Heart left ventricle (tissue), 16 donors: Measurements from ENCODE around the gene CEBPA. TPM values are rescaled to one million over a fixed set of nuclear protein-coding genes. Genes with fewer than 3 reads are reported as not detected.
A peak's percentile ranks its signal among the peaks of the same experiment; 100 is the strongest.

Source experiments
- ATAC-seq, 4 donors: fragments of 200-7000 bp; cut with Tn5 transposase; one replicate each; pipeline ENCODE4 v1.9.1; 2020 to 2022; ENCODE audit warnings: moderate library complexity in 4 of 4, mild to moderate bottlenecking in 3 of 4, moderate number of reproducible peaks in 1 of 4
- DNase-seq, 5 donors: peaks; one replicate each; pipeline ENCODE4 v3.0.0-alpha.2; 2020
- H3K27ac ChIP-seq, 12 donors: fragments of 200-600 bp; sonication (generic) in 4 of 12; one replicate each; pipeline versions ENCODE4 v1.5.0 to v1.8.0; 2016 to 2022; ENCODE audit warnings: mild to moderate bottlenecking in 2 of 12
- H3K27me3 ChIP-seq, 9 donors: fragments of 200-600 bp; sonication (generic) in 2 of 9; one replicate each; pipeline versions ENCODE4 v1.5.1 to v1.8.0; 2016 to 2022; ENCODE audit warnings: mild to moderate bottlenecking in 3 of 9
- H3K36me3 ChIP-seq, 9 donors: fragments of 200-600 bp; sonication (generic) in 2 of 9; one replicate each; pipeline versions ENCODE4 v1.5.0 to v1.8.0; 2018 to 2022; ENCODE audit warnings: mild to moderate bottlenecking in 2 of 9
- H3K4me1 ChIP-seq, 12 donors: fragments of 200-600 bp; sonication (generic) in 4 of 12; one replicate each; pipeline versions ENCODE4 v1.5.0 to v1.8.0; 2016 to 2022; ENCODE audit warnings: mild to moderate bottlenecking in 3 of 12
- H3K4me3 ChIP-seq, 12 donors: fragments of 200-600 bp; sonication (generic) in 4 of 12; one replicate each; pipeline versions ENCODE4 v1.5.0 to v1.8.0; 2017 to 2022; ENCODE audit warnings: mild to moderate bottlenecking in 9 of 12, moderate library complexity in 4 of 12
- H3K9me3 ChIP-seq, 12 donors: fragments of 200-600 bp; sonication (generic) in 4 of 12; one replicate each; pipeline versions ENCODE4 v1.5.0 to v1.8.0; 2016 to 2022; ENCODE audit warnings: mild to moderate bottlenecking in 1 of 12
- CTCF ChIP-seq, 12 donors: fragments of 200-600 bp; sonication (generic) in 4 of 12; IDR thresholded peaks; one replicate each; pipeline versions ENCODE4 v1.5.0 to v1.8.0; 2018 to 2022; ENCODE audit warnings: antibody characterized with exemption in 12 of 12, mild to moderate bottlenecking in 5 of 12
- POLR2A ChIP-seq, 2 donors: fragments of 450-650 bp; IDR thresholded peaks; one replicate each; pipeline ENCODE4 v1.6.1; 2017; ENCODE audit warnings: antibody characterized with exemption in 2 of 2, mild to moderate bottlenecking in 2 of 2, moderate library complexity in 2 of 2
- WGBS, 4 donors: extraction: QIAGEN DNeasy Blood & Tissue Kit in 2 of 4; methylation state at CpG; one replicate each; pipeline versions ENCODE4 v1.1.5 to v1.1.7; 2013 to 2018; 5-methylcytosine and 5-hydroxymethylcytosine counted together
- intact Hi-C, 10 donors: fragments of 100-400 bp; cut with DNase I; formaldehyde crosslinking; loops; one replicate each; pipeline versions ENCODE4 v1.11.1 to v1.14.2; 2022
- polyA plus RNA-seq, 2 donors: library from polyadenylated mRNA; stranded (reverse); fragments of 200-250 nt; gene quantifications; one replicate each; pipeline ENCODE4 v1.2.3, GENCODE V29; 2013
- total RNA-seq, 9 donors: library from RNA; depleted of rRNA in 2 of 9; stranded (reverse); fragments of >200 nt in 2 of 9; fragmentation: NEBNext Ultra II Directional in 3 of 9; extraction: Animal tissue kit (Norgen Biotek cat#: 25700) in 3 of 9; gene quantifications; one replicate each; pipeline versions ENCODE4 v1.1.0 to v1.2.4, GENCODE V29; 2016 to 2023
- donor health status: ischemic (EF 13 %, LVEDD 7.1; RV severe dilation, severe dysfunction).
- donor health status: healthy with polysubstance abuse.
- donor health status: DM: no; HTN: yes; CAD: no.
- donor health status: DM: no; HTN: no; CAD: no.
- donor health status: ischemic (EF 25% LVEDD 6.9; RV normal size, moderate dysfunction).
- donor health status: ischemic (EF 25% LVEDD 5.7; RV mildly dilated, moderate dysfunction).
- donor health status: healthy.
- donor health status: DM: yes; HTN: yes; CAD: no.
- donor health status: ischemic (EF 35%, LVEDD 5.7; RV mildly dilated, moderate dysfunction).
- donor health status: nonischemic (EF 11% LVEDD 7.7; RV severe dilation, severe dysfunction).
- donor health status: DM: yes; HTN: yes; CAD: no.
- donor health status: PGD.
- donor health status: ischemic (EF 29% LVEDD 5.4; RV normal size, mild dysfunction).
- donor health status: nonischemic (EF 23%, LVEDD 6.1; RV moderate dilation, normal function).

CEBPA gene
- total and polyA plus RNA-seq, 11 donors = 0.69 to 40.1 (median 2.5) TPM

- Histone ChIP-seq H3K27ac (no peak overlapping the region), H3K36me3 (no peaks in the 10 kb centered on the region), H3K9me3 (no peaks in the 10 kb centered on the region), H3K4me1 (peaks cover 0 to 34% (median 15%) of the 10 kb centered on the region in 12 donors), H3K4me3 (no peak overlapping the region), H3K27me3 (peaks cover 0 to 34% (median 17%) of the 10 kb centered on the region in 9 donors)
- DNase-seq = peak in 1 of 5 donors; percentile 28
- TF ChIP-seq POLR2A (IDR thresholded peaks at IDR 0.05) = no peak
- no peak for TF ChIP-seq CTCF (IDR thresholded peaks at IDR 0.05)
- 79 to 88% (median 81%) methylated on average over 12 of the region's 12 CpGs for WGBS, 4 donors
- intact Hi-C loops = loop anchor here in 8 of 10 donors (5.0 to 10.0 kb wide), 7 partner anchors 67 to 100 kb away; partner anchors contain the start of gene CEBPG (in 2 of the 8)
- ATAC-seq = no peak
Observed at GRCh38 chr19:33304760-33305647, 2.7 kb upstream of the CEBPA start.

- H3K9me3 ChIP-seq = no peaks in the 10 kb centered on the region
- WGBS, 4 donors = 67 to 79% (median 74%) methylated on average over 13 of the region's 13 CpGs
- DNase-seq = peak in 1 of 5 donors; percentile 40
- intact Hi-C loops = loop anchor here in 8 of 10 donors (5.0 to 10.0 kb wide), 7 partner anchors 67 to 100 kb away; partner anchors contain the start of gene CEBPG (in 2 of the 8)
- no peaks in the 10 kb centered on the region for H3K36me3 ChIP-seq
- ATAC-seq = no peak
- peaks cover 0 to 40% (median 14%) of the 10 kb centered on the region in 9 donors for H3K27me3 ChIP-seq
- H3K4me3 ChIP-seq = peak overlapping the region in 7 of 12 donors; percentile 69 to 93 (median 72)
- peaks cover 0 to 34% (median 15%) of the 10 kb centered on the region in 12 donors for H3K4me1 ChIP-seq
- H3K27ac ChIP-seq = peak overlapping the region in 1 of 12 donors; percentile 88
- no peak for TF ChIP-seq CTCF (IDR thresholded peaks at IDR 0.05)
Observed at GRCh38 chr19:33304371-33304759, 2.0 kb upstream of the CEBPA start.

- 18 to 29% (median 22%) methylated on average over 30 to 33 of the region's 33 CpGs for WGBS, 4 donors
- peaks cover 0 to 39% (median 13%) of the 10 kb centered on the region in 9 donors for H3K27me3 ChIP-seq
- DNase-seq = peak in 2 of 5 donors; percentile 24 to 58
- no peak for ATAC-seq
- TF ChIP-seq CTCF (IDR thresholded peaks at IDR 0.05) (no peak), POLR2A (IDR thresholded peaks at IDR 0.05) (no peak)
- H3K4me3 ChIP-seq = peak overlapping the region in 11 of 12 donors; percentile 58 to 93 (median 72)
- intact Hi-C loops = loop anchor here in 8 of 10 donors (5.0 to 10.0 kb wide), 7 partner anchors 67 to 101 kb away; partner anchors contain the start of gene CEBPG (in 2 of the 8)
- H3K36me3 ChIP-seq = no peaks in the 10 kb centered on the region
- H3K9me3 ChIP-seq = no peaks in the 10 kb centered on the region
- H3K27ac ChIP-seq = peak overlapping the region in 5 of 12 donors; percentile 34 to 88 (median 65)
- peaks cover 0 to 34% (median 15%) of the 10 kb centered on the region in 12 donors for H3K4me1 ChIP-seq
Observed at GRCh38 chr19:33303791-33304345, 1.5 kb upstream of the CEBPA start.
